ENCODE measurements around the gene WDR77. TPM values are rescaled to one million over a fixed set of nuclear protein-coding genes. Genes with fewer than 3 reads are reported as not detected.

Gene WDR77
- total and polyA plus RNA-seq, 2 donors (not counting 1 experiment from before 2014, with no cell fraction given) = 21.8 to 62.0 TPM

GRCh38 chr1:111476214-111476613, 27.2 kb upstream of the WDR77 start:
- H3K4me1 ChIP-seq (ENCODE audit: control insufficient read depth, extremely low read depth, insufficient read depth, low read length) = no peaks in the 10 kb centered on the region
- no peaks in the 10 kb centered on the region for H3K27me3 ChIP-seq (ENCODE audit: control insufficient read depth, insufficient read depth, low read length)
- no peak overlapping the region for H3K4me3 ChIP-seq (replicated peaks in 1 of 4; ENCODE audit: control extremely low read depth in 1 of 4, insufficient read depth in 1 of 4, low read depth in 3 of 4, low read length in 4 of 4)
- H4K20me1 ChIP-seq (ENCODE audit: control insufficient read depth, extremely low read depth, insufficient read depth, low read length) = no peaks in the 10 kb centered on the region
- H3K9ac ChIP-seq (ENCODE audit: insufficient read depth, low read length) = no peak overlapping the region
- no peaks in the 10 kb centered on the region for H3K79me2 ChIP-seq (ENCODE audit: control insufficient read depth, insufficient read depth, low read length)
- H2AFZ ChIP-seq (ENCODE audit: low read length) = no peak overlapping the region
- H3K4me2 ChIP-seq (ENCODE audit: extremely low read depth, insufficient read depth, low read length) = no peak overlapping the region
- no peaks in the 10 kb centered on the region for H3K36me3 ChIP-seq (ENCODE audit: control insufficient read depth, insufficient read depth, low read length)
- no peak for DNase-seq (ENCODE audit: low read depth in 2 of 2)
- no peak for TF ChIP-seq CTCF (conservative IDR thresholded peaks at IDR 0.05 in 1 of 2, IDR thresholded peaks at IDR 0.05 in 1 of 2; ENCODE audit: low read depth in 1 of 2, low read length in 2 of 2)
- TF ChIP-seq EZH2 (IDR thresholded peaks at IDR 0.05; ENCODE audit: low read length, missing control alignments) = no peak
- no peak overlapping the region for H3K27ac ChIP-seq (ENCODE audit: insufficient read depth, low read length)
- H3K9me3 ChIP-seq (ENCODE audit: control insufficient read depth, insufficient read depth, low read depth, low read length) = no peaks in the 10 kb centered on the region

- H3K27ac ChIP-seq (ENCODE audit: insufficient read depth, low read length) = no peak overlapping the region
- H3K9me3 ChIP-seq (ENCODE audit: control insufficient read depth, insufficient read depth, low read depth, low read length) = no peaks in the 10 kb centered on the region
- no peak overlapping the region for H2AFZ ChIP-seq (ENCODE audit: low read length)
- H3K79me2 ChIP-seq (ENCODE audit: control insufficient read depth, insufficient read depth, low read length) = no peaks in the 10 kb centered on the region
- H3K9ac ChIP-seq (ENCODE audit: insufficient read depth, low read length) = no peak overlapping the region
- H3K4me1 ChIP-seq (ENCODE audit: control insufficient read depth, extremely low read depth, insufficient read depth, low read length) = no peaks in the 10 kb centered on the region
- H4K20me1 ChIP-seq (ENCODE audit: control insufficient read depth, extremely low read depth, insufficient read depth, low read length) = no peaks in the 10 kb centered on the region
- H3K4me3 ChIP-seq (replicated peaks in 1 of 4; ENCODE audit: control extremely low read depth in 1 of 4, insufficient read depth in 1 of 4, low read depth in 3 of 4, low read length in 4 of 4) = no peak overlapping the region
- no peaks in the 10 kb centered on the region for H3K27me3 ChIP-seq (ENCODE audit: control insufficient read depth, insufficient read depth, low read length)
- no peak for TF ChIP-seq EZH2 (IDR thresholded peaks at IDR 0.05; ENCODE audit: low read length, missing control alignments)
- TF ChIP-seq CTCF (conservative IDR thresholded peaks at IDR 0.05 in 1 of 2, IDR thresholded peaks at IDR 0.05 in 1 of 2; ENCODE audit: low read depth in 1 of 2, low read length in 2 of 2) = no peak
- H3K4me2 ChIP-seq (ENCODE audit: extremely low read depth, insufficient read depth, low read length) = no peak overlapping the region
- no peak for DNase-seq (ENCODE audit: low read depth in 2 of 2)
- H3K36me3 ChIP-seq (ENCODE audit: control insufficient read depth, insufficient read depth, low read length) = no peaks in the 10 kb centered on the region
Observed at GRCh38 chr1:111475701-111476100, 26.6 kb upstream of the WDR77 start.

- TF ChIP-seq EZH2 (IDR thresholded peaks at IDR 0.05; ENCODE audit: low read length, missing control alignments) (no peak), CTCF (conservative IDR thresholded peaks at IDR 0.05 in 1 of 2, IDR thresholded peaks at IDR 0.05 in 1 of 2; ENCODE audit: low read depth in 1 of 2, low read length in 2 of 2) (no peak)
- Histone ChIP-seq H3K4me2 (ENCODE audit: extremely low read depth, insufficient read depth, low read length) (no peak overlapping the region), H3K4me3 (replicated peaks in 1 of 4; ENCODE audit: control extremely low read depth in 1 of 4, insufficient read depth in 1 of 4, low read depth in 3 of 4, low read length in 4 of 4) (no peak overlapping the region), H3K27me3 (ENCODE audit: control insufficient read depth, insufficient read depth, low read length) (no peaks in the 10 kb centered on the region), H4K20me1 (ENCODE audit: control insufficient read depth, extremely low read depth, insufficient read depth, low read length) (no peaks in the 10 kb centered on the region), H3K27ac (ENCODE audit: insufficient read depth, low read length) (no peak overlapping the region), H3K36me3 (ENCODE audit: control insufficient read depth, insufficient read depth, low read length) (no peaks in the 10 kb centered on the region), H2AFZ (ENCODE audit: low read length) (no peak overlapping the region), H3K9ac (ENCODE audit: insufficient read depth, low read length) (no peak overlapping the region), H3K79me2 (ENCODE audit: control insufficient read depth, insufficient read depth, low read length) (no peaks in the 10 kb centered on the region), H3K4me1 (ENCODE audit: control insufficient read depth, extremely low read depth, insufficient read depth, low read length) (no peaks in the 10 kb centered on the region), H3K9me3 (ENCODE audit: control insufficient read depth, insufficient read depth, low read depth, low read length) (no peaks in the 10 kb centered on the region)
- no peak for DNase-seq (ENCODE audit: low read depth in 2 of 2)
Observed at GRCh38 chr1:111474521-111474920, 25.5 kb upstream of the WDR77 start.
